GM18517 (cell line): ENCODE data around the gene ASB8.

Experiments used
- ATAC-seq: cut with Tn5 transposase; IDR thresholded peaks from one replicate; pipeline ENCODE4 v1.9.1; 2021; ENCODE audit warnings: mild to moderate bottlenecking, moderate library complexity; ENCODE audit not compliant: unreplicated experiment

Gene ASB8, protein sequence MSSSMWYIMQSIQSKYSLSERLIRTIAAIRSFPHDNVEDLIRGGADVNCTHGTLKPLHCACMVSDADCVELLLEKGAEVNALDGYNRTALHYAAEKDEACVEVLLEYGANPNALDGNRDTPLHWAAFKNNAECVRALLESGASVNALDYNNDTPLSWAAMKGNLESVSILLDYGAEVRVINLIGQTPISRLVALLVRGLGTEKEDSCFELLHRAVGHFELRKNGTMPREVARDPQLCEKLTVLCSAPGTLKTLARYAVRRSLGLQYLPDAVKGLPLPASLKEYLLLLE

DNA sequence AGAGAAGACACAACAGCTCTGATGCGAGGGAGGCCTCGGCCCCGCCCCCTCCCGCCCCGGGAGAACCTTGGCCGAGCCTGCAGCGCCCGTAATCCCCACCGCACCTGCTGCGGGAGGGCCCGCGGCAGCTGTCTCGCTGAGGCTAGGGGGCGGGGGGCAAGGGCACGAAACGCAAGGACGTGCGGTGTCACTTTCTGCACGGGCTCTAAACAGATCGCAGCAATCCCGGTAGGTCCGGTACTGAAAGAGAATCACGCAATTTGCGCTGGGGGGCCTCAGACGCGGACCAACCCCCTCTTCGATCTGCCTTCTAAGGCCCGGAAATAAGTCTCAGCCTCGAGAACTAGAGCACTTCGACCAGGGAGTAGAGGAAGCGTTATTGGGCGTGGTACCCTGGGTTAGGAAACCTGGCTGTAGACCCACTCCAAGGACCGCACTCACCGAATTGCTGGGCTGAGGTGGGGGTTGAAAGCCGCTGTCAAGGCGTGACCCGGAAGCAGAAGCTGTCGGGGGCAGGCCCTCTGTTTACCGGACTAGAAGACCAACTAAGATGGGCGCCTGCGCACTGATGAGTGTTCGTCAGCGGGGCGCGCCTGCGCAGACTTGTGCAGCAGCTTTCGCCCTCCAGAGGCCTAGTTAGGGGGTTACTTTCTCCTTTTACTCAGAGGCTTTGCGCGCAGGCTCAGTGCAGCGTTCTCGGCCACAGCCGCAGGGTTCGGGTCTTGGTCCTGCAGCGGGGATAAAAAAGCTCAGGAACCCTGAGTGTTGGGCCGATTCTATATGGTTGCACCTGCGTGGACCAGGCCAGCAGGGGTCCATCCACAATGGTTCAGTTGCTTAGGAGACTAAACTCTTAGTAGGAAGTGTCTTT lies at the start of gene ASB8:
TSS of gene ASB8 (minus strand) at position 498 of the 871 bp plus-strand sequence. CDS start 4,019 bp downstream, outside the sequence.
- peak; percentile 90 for ATAC-seq

DNA sequence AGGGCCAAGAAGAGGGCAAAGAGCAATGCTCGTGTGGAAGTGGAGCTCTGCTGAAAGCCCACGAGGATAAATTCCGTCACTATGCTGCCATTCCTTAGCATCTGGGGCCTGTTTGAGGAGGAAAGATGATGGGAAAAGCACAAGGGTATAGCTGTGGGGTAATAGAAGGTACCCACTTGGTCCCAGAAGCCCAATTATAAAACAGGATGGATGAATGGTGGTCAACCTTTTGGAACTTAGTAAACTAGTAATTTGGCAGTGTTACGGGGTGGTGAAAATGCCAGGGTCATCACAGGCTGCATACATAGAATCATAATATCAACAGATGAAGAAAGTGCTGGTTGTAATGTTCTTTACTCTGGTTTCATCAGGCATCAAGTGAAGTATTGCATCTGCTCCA lies 45.9 kb upstream of the ASB8 start, which contains the start of gene OR10AD1:
TSS of gene OR10AD1 (minus strand) at position 101 of the 400 bp plus-strand sequence. CDS start at position 101, 0 bp downstream.
- ATAC-seq, result no peak

DNA sequence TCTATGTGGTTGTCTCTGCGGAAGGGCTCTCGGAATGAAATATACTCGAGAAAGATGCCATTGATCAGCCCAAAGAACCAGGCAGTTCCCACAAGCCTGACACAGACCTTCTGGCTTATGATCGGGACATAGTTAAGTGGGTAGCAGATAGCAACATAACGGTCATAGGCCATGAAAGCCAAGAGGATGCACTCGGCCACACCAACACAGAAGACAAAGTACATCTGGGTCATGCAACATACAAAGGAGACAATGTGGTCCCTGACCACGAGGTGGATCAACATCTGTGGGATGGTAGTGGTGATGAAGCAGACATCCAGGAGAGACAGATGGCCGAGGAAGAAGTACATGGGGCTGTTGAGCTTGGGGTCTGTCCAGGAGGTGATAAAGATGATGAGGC lies 45.5 kb upstream of the ASB8 start:
- no peak for ATAC-seq

DNA sequence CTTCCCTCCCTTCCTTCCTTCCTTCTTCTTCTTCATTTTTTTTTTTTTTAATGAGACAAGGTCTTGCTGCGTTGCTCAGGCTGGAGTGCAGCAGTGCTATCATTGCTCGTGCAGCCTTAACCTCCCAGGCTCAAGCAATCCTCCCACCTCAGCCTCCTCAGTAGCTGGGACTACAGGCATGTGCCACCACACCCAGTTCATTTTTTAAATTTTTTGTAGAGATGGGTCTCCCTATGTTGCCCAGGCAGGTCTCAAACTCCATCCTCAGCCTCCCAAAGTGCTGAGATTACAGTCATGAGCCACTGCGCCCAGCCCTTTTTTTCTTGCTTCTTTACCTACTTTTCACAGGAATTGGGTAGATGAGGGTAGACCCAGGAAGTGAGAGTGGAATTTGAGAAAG lies 44.2 kb upstream of the ASB8 start:
- no peak for ATAC-seq

DNA sequence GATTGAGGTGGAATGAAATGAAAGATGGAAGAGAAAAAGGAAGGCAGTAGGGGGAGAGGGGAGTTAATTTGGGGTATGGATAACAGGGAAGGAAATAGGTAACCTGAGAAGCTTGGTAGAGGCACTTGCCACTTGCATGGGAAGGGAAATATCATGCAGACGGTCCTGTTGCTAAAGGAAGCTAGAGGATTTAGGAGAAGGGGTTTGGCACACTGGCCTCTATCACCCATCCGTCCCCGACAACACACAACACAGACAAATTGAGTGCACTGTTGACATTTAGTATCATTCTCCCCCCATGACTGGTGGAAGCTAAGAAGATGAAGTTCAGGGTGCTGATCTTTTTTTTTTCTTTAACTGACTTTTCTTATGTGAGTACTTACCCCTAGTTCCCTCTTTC lies 43.8 kb upstream of the ASB8 start:
- no peak for ATAC-seq

DNA sequence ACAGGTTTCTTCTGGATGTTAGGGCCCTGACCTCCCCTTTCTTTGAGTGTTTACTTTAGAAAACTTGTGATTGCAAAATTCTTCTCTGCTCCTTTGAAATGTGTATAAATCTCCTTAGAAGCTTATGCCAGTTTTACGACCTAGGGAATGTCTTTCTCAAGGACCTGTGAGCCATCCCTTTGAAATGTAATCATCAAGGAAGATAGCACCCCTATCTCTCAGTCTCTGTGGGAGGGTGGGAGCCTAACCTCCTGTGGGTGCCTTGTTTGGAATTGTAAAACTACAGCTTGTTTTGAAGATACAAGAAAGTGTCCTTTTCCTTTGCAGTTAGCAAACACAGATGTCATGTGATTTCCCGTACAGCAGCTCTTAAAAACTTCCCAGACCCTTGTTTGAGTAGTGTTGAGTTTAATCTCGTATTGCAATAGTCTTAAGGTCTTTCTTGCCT lies 42.5 kb upstream of the ASB8 start:
- no peak for ATAC-seq

DNA sequence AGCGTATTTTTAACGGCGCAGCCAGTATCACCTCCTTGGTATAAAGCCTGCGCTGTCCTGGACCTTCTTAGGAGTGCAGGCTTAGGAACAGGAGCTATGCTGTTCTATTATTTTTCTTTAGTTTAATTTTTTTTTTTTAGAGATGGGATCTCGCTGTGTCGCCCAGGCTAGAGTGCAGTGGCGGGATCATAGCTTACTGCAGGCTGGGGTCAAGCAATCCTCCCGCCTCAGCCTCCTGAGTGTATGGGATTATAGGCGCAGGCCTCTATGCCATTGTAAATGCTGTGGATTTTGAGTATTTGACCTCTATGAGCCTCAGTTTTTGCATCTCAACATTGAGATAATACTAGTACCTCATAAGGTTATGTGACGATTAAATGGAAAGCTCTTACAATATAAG lies 41.7 kb upstream of the ASB8 start:
- ATAC-seq, result no peak

DNA sequence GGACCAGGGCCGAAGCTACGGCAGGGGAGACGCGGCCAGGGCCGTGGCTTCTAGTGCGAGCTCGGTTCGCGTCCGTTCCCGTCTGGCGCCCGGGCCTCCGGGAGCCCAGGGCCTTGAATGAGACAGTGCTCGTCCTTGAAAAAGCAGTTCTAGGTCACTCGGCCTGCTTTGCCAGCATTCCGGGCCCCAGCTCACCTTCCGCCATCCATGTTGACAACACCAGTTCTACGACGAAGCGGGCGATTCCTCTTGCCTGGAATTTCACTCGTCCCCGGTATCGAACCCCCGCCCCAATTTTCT lies 41.3 kb upstream of the ASB8 start:
- ATAC-seq, result no peak

DNA sequence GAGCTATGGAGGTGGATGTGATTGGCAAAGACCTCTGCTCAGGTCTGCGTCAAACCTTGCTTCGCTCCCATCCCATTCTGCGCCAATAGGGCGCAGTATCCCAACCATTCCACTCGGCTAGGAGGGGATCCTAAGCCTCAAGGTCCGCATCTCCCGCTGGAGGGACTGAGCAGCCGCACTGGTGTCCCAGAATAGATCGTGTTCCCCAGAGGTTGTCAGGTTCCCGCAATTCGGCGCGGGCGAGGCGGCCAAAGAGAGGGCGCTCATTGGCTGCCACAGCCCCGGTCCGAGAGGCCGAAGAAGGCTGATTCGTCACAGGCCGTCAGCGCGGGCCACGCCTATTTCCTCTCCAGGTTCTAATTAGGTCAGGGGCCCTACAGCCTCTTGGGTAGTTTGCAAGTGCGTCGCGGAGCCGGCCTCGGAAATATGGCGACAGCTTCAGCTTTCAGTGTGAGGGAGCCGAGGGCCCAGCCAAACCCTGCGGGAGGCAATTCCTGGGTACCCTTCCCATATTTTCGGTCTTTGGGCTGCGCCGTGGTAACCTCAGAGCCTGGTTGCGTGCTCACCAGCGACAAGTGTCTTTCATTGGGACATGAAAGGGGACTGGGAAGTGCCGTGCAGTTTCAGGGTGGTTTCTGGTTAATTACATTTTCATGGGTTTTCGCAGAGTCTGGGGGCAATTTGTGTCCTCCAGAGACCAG lies 40.8 kb upstream of the ASB8 start:
- peak; percentile 100 for ATAC-seq

DNA sequence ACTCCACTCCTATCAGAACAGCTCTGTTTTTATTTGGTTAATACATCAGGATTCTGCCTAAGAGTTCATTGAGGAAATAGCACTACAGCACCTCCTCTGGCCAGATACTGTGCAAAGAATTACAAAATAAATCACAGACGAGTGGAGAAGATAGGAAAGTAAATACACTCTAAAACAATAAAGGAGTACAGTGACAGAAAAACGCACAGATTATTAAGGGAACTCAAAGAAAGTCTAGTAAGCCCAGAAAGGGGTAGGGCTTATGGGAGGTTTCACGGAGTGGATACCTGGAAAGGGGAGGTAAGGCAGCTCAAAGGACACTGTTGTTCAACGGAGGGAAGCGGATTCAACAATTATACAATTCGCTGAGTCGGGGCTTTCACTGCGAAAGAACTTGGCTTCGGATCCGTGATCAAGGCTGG lies 40.2 kb upstream of the ASB8 start:
- ATAC-seq, result peak; percentile 3

DNA sequence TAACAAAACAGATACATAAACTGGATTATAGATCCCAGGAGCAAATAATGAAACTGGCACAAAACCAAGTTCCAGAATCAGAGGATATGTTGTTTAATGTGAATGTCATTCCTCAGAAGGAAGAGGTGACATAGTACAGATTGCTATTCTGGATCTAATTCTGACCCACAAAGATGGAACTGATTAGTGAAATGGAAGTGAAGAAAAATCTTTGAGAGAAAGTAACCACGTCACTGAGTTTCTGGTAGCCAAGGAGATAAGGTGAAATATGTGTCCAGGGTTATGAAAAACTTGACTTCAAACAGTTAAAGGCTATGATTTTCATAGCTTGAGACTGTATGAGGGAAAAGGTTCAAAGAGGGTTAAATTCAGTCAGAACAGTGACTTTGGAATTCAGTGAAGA lies 37.5 kb upstream of the ASB8 start:
- no peak for ATAC-seq

DNA sequence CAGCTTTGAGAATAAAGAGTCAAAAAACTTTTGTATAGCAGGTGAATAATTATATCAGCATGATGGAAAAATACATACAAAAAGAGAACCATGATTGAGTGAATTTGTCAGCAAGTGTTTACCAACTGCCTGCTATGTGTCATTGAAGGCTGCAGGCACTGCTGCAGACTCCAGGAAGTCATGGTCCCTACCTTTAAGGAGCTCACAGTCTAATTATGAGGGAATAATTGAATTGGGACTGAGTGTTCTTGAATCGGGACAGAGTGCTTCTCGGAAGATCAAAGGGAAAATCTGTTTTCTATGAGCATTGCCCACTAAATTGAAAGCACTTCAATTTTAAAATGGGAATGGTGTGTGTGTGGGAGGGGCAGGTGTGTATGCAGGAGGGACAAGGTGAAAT lies 36.3 kb upstream of the ASB8 start:
- ATAC-seq, result no peak

DNA sequence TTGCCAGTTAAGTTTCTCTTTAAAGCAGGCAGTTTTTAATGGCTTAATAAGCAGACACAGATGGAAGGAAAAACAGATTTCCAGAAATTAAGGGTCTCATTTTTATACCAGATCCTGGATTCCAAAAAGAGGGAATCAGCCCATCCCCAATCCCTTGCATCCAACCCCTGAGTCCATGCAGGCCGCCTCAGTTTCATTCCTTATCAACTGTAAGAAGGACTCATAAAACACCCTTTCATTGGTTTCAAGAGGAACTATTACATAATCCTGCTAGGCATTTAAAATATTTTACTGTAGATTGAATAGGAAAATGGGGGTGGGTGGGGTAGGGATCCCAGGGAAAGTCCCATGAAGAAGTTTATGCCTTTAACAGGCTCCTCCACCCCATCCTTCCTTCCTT lies 35.5 kb upstream of the ASB8 start:
- ATAC-seq, result no peak

DNA sequence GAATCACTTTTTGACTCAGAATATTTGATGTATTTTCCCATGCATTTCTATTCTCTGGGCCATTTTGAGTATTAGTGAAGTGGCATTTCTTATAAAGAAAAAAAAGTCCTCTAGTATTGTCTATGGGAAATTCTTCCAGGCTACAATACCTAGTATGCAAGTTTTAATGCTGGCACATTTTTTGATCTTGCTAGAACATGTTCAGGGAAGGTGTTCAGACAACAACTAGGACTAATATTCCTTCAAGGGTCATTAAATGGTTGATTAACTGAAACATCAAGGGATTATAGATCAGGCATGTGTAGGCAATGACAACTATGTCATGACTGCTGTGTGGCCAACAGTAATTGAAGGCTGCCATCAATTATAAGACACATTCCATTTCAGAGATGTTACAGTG lies 33.8 kb upstream of the ASB8 start:
- ATAC-seq, result no peak

DNA sequence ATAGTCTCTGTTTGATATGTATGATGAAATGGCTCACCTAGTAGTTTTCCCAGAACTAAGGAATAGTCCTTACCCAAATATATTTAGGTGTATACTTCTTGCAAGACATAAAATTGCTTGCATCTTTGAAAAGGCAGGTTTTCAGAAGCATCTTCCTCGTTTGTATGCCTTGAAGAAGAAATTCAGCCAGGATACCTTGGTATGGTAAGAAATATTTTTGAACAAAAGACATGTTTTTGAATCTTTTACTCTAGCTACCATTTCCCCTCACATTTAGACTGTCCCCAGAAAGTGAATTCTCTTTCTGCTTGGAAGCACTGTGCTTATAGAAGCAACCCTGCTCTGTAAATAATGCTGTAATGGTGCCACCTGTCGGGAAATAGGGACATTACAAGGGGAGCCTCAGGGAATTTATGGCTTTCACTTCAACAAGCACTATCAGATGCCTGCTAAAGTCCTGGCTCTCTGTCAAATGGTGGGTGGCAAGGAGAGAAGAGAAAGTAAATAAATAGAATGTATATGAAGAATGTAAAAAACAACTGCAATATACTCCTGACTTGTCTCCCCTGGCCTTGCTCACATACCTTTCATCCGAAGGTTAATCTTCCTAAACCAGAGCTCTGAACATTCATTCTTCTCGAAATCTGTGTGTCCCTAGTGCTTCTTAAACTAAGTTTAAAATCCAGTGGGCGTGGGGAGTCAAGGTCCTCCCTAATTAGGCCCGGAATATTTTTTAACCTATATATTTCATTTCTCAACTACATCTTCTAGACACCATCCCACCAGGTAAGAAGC lies 32.2 kb upstream of the ASB8 start:
- peak; percentile 77 for ATAC-seq

DNA sequence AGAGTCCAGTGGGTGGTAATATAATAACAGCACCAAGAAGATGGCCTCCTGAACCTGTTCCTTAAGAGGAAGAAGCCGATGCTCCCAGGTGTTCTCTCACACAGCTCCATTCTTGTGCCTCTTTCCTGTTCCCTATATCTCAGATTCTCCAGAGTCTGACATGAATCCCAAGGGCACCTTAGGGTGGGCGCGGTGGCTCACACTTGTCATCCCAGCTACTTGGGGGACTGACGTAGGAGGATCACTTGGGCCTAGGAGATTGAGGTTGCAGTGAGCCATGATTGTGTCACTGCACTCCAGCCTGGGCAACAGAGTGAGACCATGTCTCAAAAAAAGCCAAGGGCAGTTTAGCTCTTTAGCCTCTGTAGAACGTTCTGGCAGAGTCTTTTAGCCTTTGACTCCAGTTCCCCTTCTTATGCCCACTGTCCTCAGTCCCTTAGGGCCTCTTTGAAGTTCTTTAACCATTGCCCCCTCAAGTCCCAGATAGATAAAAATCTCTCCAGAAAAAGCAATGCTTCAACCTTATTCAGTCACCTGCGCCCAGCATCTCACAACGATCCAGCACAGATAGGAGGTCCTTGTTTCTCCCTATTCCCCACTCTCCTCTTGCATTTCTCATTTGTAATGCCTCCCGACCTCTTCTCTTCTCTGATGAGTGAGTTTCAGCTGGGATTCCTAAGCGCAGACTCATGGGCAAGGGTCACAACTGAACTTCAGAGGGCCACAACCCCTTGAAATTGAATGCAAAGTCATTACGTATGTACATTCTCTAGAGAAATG lies 30.8 kb upstream of the ASB8 start:
- no peak for ATAC-seq

DNA sequence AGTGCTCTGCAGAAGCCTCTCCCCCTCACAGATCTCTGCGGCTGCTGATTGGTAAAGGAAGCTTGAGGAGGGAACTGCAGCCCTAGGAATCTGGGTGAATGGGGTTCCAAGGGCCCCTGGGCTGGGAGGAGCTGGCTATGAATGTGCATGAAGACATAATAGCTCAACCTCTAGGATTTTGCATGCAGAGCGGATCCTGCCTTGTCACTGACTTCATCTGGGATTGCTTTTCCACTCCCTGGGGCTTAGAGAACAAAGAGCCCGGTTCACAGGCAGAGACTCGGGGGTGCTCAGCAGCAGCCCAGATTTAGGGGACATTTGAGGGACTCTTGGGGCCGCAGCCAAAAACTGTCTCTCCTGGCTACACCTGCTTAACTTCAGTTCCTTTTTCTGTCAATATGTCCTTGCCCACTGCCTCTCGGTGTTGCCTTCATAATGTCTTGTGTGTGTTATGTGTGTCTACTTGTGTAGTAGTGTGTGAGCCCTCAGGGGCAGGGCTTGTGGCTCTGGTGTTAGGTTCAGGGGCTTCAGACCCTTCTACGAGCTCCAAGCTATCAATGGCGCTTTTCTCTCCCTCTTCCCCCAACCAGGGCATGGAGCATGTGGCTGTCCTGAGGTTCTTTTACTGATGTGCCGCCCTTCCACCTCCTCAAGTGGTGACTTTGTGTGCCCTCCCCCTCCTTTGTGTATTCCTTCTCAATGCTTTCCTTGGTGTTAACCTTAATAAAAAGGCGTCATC lies 28.0 kb upstream of the ASB8 start:
- no peak for ATAC-seq

DNA sequence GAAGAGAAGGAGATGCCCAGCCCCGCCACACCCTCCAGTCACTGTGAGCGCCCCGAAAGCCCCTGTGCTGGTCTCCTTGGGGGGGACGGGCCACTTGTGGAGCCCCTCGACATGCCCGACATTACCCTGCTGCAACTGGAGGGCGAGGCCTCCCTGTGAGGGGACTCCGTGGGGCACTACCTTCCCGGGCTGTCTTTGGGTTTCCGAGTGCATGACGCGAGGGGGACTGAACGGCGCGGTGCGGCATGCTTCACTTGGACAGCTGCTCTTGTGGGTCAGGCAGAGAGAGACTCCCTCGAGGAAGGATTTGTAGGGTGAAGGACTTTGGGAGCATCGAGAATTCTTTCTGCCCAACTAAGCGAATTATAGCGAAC lies 27.2 kb upstream of the ASB8 start:
- ATAC-seq, result no peak

DNA sequence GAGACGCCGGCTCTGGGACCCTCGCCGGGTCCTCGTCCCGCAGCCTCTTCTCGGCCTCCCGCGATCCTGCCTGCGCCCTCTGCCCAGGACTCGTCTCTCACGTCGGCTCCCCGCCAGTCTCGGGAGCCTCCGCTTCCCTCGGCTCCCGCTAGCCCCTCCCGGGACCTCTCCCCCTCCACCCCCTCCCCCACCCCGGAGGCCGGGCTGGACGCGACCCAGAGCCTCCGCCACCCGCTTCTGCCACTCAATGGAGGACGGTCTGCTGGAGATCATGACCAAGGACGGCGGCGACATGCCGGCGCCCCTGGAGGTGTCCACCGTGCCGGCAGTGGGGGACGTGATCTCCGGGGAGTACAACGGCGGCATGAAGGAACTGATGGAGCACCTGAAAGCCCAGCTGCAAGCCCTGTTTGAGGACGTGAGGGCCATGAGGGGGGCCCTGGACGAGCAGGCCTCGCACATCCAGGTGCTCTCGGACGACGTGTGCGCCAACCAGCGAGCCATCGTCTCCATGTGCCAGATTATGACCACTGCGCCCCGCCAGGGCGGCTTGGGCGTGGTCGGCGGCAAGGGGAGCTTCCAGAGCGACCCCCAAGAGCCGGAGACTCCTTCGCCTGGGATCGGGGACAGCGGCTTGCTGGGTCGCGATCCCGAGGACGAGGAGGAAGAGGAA lies 26.7 kb upstream of the ASB8 start:
- ATAC-seq, result no peak
